ENCODE results near the gene SMIM35.

SMIM35 gene

DNA sequence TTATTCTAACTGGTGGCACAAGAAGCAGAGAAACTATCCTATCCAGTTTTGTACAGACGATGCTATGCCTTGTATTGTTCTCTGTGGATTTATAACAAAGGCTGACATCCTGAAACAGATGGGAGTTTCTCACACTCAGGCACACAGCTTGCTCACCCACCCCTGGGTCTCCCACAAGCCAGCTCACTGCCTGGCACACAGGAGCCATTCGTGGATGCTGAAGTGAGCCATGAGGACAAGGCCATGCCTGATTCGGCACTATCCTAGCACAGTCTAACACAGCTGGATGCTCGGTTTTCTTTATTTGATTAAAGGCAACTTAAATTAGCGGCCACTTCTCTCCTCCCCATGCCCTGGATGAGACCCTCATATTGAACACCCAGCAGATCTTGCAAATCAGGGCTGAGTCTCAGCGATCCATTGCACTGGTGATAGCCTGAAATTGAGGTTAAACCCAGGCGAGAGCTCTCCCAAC is 35.6 kb downstream of the SMIM35 start:
- peak; percentile 63 for DNase-seq
- Mint-ChIP-seq H3K36me3 (ENCODE audit: low read depth) (no peaks in the 10 kb centered on the region), H3K4me3 (peak overlapping the region; percentile 15), H3K27ac (peak overlapping the region; percentile 45), H3K9me3 (no peaks in the 10 kb centered on the region), H3K4me1 (ENCODE audit: low read depth) (peaks cover 66% of the 10 kb centered on the region), H3K27me3 (no peaks in the 10 kb centered on the region)

DNA sequence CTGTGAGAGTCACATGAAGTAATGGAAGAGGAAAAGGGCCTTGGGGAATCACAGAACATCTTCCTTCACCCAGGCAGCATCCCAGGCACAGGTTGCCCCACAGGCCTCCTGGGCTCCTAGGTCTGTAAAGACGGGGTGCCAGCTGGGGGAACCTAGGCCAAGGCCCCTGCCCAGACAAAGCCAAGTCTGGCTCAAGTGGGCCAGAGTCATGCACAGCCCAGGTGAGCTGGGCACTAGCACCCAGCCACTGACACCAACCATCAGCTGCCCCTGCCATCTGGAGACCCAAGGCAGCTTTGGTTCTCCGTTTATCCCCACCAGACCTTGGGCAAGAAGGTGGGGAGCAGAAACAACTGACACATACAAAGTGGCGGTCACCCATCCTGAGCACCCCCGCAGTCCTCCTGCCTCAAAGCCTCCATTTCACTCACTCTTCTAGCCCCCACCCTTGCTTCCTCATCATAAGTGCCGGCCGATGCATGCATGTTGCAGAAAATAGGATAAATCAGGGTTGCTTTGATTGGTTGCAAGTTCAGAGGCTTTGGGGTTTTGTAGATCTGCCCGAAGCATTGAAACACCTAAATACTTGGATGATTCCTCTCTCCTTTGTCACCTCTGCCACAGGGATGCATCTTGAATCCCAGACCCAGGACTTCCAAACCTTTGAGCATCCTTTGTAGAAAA is 36.4 kb downstream of the SMIM35 start:
- H3K4me3 Mint-ChIP-seq, result no peak overlapping the region
- peak; percentile 28 for DNase-seq
- peaks cover 74% of the 10 kb centered on the region for H3K4me1 Mint-ChIP-seq (ENCODE audit: low read depth)
- no peaks in the 10 kb centered on the region for H3K9me3 Mint-ChIP-seq
- H3K27ac Mint-ChIP-seq, result peak overlapping the region; percentile 57
- H3K36me3 Mint-ChIP-seq (ENCODE audit: low read depth), result no peaks in the 10 kb centered on the region
- H3K27me3 Mint-ChIP-seq, result no peaks in the 10 kb centered on the region

DNA sequence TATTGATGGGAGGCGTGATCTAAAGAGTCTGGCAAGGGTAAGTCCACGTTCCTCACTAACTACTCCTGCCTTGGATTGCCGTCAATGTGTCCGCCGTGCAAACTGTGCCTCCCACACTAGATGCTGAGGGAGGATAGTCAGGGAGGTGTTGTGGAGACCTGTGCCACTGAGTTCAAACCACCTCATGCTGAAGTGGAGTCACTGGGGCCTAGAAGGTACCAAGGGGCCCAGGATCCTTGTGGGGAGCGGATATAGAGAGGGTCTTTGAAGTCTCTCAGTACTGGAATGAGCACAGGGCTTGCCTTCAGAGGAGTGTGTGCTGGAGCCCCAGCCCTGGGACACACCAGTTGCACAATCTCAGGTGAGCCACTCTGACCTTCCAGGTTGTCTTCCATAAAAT is 37.0 kb downstream of the SMIM35 start:
- H3K9me3 Mint-ChIP-seq, result no peaks in the 10 kb centered on the region
- H3K36me3 Mint-ChIP-seq (ENCODE audit: low read depth), result no peaks in the 10 kb centered on the region
- no peak overlapping the region for H3K4me3 Mint-ChIP-seq
- peak; percentile 30 for DNase-seq
- H3K27me3 Mint-ChIP-seq, result no peaks in the 10 kb centered on the region
- peak overlapping the region; percentile 57 for H3K27ac Mint-ChIP-seq
- H3K4me1 Mint-ChIP-seq (ENCODE audit: low read depth), result peaks cover 80% of the 10 kb centered on the region

GRCh38 chr11:118048472-118049370 is 38.0 kb downstream of the SMIM35 start:
- Mint-ChIP-seq H3K4me3 (no peak overlapping the region), H3K27me3 (no peaks in the 10 kb centered on the region), H3K27ac (peak overlapping the region; percentile 34)

GRCh38 chr11:118047749-118048148 is 39.0 kb downstream of the SMIM35 start:
- Mint-ChIP-seq H3K27ac (no peak overlapping the region), H3K9me3 (no peaks in the 10 kb centered on the region), H3K36me3 (ENCODE audit: low read depth) (no peaks in the 10 kb centered on the region), H3K4me3 (no peak overlapping the region), H3K4me1 (ENCODE audit: low read depth) (peaks cover 92% of the 10 kb centered on the region), H3K27me3 (no peaks in the 10 kb centered on the region)
- no peak for DNase-seq

More at GRCh38 chr11:118048472-118049370, 38.0 kb downstream of the SMIM35 start:
- Mint-ChIP-seq H3K9me3 (no peaks in the 10 kb centered on the region), H3K36me3 (ENCODE audit: low read depth) (no peaks in the 10 kb centered on the region), H3K4me1 (ENCODE audit: low read depth) (peaks cover 89% of the 10 kb centered on the region)
- peak; percentile 35 for DNase-seq

DNA sequence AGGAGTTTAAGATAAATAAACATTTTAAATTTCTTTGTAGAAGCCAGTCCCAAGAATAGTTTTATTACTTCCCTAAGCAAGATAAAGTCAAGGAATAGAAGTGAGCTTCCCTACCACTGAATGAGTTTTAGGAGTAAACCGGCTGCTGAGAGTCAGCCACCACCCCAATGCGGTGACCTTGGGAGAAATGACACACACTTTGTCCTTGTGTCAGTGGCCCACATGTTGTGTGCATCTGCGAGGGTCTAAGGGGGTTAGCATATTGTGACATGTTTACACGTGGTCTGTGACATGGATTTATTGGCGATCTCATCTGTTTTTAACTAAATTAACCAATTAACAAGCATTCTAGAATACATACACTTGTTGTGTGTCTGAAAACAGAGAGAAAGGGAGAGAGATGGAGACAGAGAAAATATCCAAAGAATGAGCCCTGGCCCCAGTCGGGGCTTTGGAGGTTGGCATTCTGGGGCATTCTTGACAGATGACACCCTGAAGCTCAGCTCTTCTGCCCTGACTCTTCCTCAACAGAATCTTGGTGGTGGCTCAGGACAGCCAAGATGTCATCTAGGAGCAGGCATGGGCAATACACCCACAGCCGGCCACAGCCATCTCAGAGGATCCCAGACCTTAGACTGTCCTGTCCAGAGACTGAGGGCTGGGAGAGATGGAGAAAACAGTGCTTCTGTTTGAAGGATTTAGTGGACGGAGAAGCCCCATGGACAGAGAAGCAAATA is 39.6 kb downstream of the SMIM35 start:
- Mint-ChIP-seq H3K27me3 (no peaks in the 10 kb centered on the region), H3K36me3 (ENCODE audit: low read depth) (no peaks in the 10 kb centered on the region), H3K4me3 (peak overlapping the region; percentile 57), H3K4me1 (ENCODE audit: low read depth) (peaks cover 92% of the 10 kb centered on the region), H3K9me3 (no peaks in the 10 kb centered on the region), H3K27ac (peak overlapping the region; percentile 95)
- no peak for DNase-seq

GRCh38 chr11:118046051-118046963 is 40.5 kb downstream of the SMIM35 start:
- peaks cover 93% of the 10 kb centered on the region for H3K4me1 Mint-ChIP-seq (ENCODE audit: low read depth)
- H3K36me3 Mint-ChIP-seq (ENCODE audit: low read depth), result no peaks in the 10 kb centered on the region
- H3K27me3 Mint-ChIP-seq, result no peaks in the 10 kb centered on the region
- H3K4me3 Mint-ChIP-seq, result peak overlapping the region; percentile 57
- H3K27ac Mint-ChIP-seq, result peak overlapping the region; percentile 95
- DNase-seq, result peak; percentile 43
- no peaks in the 10 kb centered on the region for H3K9me3 Mint-ChIP-seq

DNA sequence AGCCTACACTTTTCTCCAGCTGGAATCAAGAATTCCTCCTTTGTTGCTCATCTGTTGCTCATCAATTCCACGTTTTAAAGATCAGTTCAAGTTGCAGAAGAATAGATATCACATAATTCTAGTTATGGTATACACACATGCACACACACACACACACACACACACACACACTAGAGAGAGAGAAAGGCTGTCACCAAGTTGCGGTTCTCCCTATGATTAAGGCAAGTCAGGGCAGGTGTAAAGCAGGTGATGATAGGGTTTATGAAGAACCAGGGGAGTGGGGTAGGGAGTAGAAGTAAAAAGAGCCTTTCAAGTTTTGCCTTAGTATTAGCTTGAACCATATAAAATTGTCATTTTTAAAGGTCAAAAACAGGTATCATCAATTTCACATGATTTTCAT is 41.6 kb downstream of the SMIM35 start:
- no peak for DNase-seq
- Mint-ChIP-seq H3K27ac (peak overlapping the region; percentile 95), H3K9me3 (no peaks in the 10 kb centered on the region), H3K4me3 (no peak overlapping the region), H3K27me3 (no peaks in the 10 kb centered on the region), H3K4me1 (ENCODE audit: low read depth) (peaks cover 86% of the 10 kb centered on the region), H3K36me3 (ENCODE audit: low read depth) (no peaks in the 10 kb centered on the region)

GRCh38 chr11:118042796-118043195 is 44.0 kb downstream of the SMIM35 start:
- Mint-ChIP-seq H3K27me3 (no peaks in the 10 kb centered on the region), H3K9me3 (no peaks in the 10 kb centered on the region), H3K4me1 (ENCODE audit: low read depth) (peaks cover 74% of the 10 kb centered on the region), H3K4me3 (no peak overlapping the region), H3K27ac (peak overlapping the region; percentile 65), H3K36me3 (ENCODE audit: low read depth) (no peaks in the 10 kb centered on the region)
- no peak for DNase-seq

DNA sequence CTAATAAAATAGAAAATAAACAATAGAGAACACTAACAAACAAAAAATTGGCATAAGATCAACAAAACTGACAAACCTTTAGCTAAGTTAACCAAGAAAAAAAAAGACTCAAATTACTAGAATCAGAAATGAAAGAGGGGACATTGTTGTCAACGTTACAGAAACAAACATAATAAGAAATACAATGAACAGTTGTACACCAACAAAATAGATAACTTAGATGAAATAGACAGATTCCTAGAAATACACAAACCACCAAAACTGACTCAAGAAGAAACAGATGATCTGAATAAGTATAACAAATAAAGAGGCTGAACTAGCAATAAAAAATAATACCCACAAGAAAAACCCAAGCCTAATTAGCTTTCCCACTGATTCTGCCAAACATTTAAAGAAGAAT is 44.6 kb downstream of the SMIM35 start:
- DNase-seq, result no peak
- Mint-ChIP-seq H3K9me3 (no peaks in the 10 kb centered on the region), H3K27ac (peak overlapping the region; percentile 65), H3K27me3 (no peaks in the 10 kb centered on the region), H3K4me1 (ENCODE audit: low read depth) (peaks cover 68% of the 10 kb centered on the region), H3K4me3 (no peak overlapping the region), H3K36me3 (ENCODE audit: low read depth) (no peaks in the 10 kb centered on the region)

DNA sequence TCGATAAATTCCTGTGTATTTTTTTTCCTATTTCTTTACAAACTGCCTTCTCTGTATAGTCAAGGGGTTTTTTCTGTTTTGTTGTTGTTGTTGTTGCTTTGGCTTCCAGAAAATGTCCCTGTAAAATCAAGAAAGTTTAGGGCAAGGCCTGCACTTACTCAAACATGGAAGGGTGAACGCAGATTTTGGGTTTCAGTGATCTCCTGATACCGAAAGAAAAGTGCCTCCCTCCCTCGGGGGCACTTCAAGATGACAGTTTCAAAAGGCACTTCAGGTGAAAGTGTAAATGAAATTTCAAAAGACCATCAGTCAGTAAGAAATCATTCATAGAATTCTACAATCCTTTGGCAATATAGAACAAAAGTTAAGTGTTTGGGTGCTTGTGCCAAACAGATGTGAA is 53.3 kb downstream of the SMIM35 start:
- Mint-ChIP-seq H3K4me3 (no peak overlapping the region), H3K9me3 (no peaks in the 10 kb centered on the region), H3K27me3 (no peaks in the 10 kb centered on the region), H3K36me3 (ENCODE audit: low read depth) (no peaks in the 10 kb centered on the region), H3K4me1 (ENCODE audit: low read depth) (peaks cover 28% of the 10 kb centered on the region), H3K27ac (peak overlapping the region; percentile 16)
- DNase-seq, result no peak

DNA sequence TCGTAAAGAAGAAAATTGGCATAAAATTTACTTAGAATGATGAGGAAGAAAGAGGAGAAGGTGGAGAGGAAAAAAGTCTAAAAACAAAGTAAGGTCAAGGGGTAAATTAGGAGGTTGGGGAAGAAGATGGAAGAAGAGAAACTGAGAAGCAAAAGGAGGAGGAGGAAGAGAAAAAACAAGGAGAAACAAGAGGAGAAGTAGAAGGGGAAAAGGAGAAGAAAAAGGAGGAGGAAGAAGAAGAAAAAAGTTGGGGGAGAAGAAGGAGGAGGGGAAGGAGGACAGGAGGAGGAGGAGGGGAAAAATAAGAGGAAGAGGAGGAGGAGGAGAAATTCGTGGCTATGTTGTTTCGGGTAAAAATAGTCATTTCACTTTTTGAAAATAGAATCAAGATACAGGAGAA is 58.1 kb downstream of the SMIM35 start:
- Mint-ChIP-seq H3K9me3 (peaks cover 2% of the 10 kb centered on the region), H3K27ac (peak overlapping the region; percentile 16)
- DNase-seq, result no peak

GRCh38 chr11:118027694-118028093 is 59.1 kb downstream of the SMIM35 start:
- Mint-ChIP-seq H3K27me3 (no peaks in the 10 kb centered on the region), H3K4me3 (no peak overlapping the region), H3K27ac (no peak overlapping the region), H3K36me3 (ENCODE audit: low read depth) (no peaks in the 10 kb centered on the region), H3K9me3 (peaks cover 2% of the 10 kb centered on the region), H3K4me1 (ENCODE audit: low read depth) (peaks cover 22% of the 10 kb centered on the region)
- no peak for DNase-seq

More for the DNA sequence above, 58.1 kb downstream of the SMIM35 start:
- Mint-ChIP-seq H3K36me3 (ENCODE audit: low read depth) (no peaks in the 10 kb centered on the region), H3K4me3 (no peak overlapping the region), H3K4me1 (ENCODE audit: low read depth) (peaks cover 29% of the 10 kb centered on the region), H3K27me3 (no peaks in the 10 kb centered on the region)

Data from activated T-cell treated with anti-CD3 and anti-CD28 coated beads, Interleukin-2, amount 50 U/mL, for 24 hours (primary cell).